ENCODE data around the gene TOR1B.
"Not testable (repeated sequence)": the region's sequence is repeated elsewhere in the genome, so short reads cannot be mapped to it uniquely, and the experiment has no call there.

The TOR1B gene

DNA sequence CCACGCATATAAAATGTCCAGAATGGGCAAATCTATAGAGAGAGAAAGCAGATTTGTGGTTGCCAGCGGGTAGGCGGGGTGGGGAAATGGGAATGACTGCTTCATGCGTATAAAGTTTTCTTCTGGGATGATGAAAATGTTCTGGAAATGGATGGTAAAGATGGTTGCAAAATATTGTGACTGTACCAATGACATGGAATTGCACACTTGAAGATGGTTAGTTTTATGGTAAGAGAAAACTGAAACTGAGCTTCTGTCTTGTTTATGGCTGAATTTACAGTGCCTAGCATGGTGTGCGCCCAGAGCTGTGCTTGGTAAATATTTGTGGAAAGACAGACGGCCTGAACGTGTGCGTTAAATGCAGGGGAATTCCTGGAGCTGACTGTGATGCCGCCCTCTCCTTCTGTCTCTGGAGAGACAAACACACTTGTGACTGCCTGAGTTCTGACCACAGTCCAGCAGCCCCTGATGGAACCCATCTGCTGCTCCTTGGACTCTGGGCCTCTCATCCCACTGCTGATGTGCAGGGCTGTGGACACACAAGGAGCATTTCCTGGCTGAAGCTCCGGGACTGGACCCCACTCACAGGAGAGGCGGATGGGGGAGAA, 41.6 kb upstream of the TOR1B start:
- H3K9ac ChIP-seq (ENCODE audit: low read length): no peak overlapping the region
- H3K9me2 ChIP-seq (replicated peaks; ENCODE audit: insufficient read depth, low read length): no peaks in the 10 kb centered on the region
- H4K20me1 ChIP-seq (ENCODE audit: low read depth, low read length): no peaks in the 10 kb centered on the region
- H3K79me2 ChIP-seq (ENCODE audit: insufficient read depth, low read length): no peaks in the 10 kb centered on the region
- H3K27me3 ChIP-seq (ENCODE audit: low read length): no peaks in the 10 kb centered on the region
- no peaks in the 10 kb centered on the region for H3K9me3 ChIP-seq (ENCODE audit: insufficient read depth, low read length)
- H3K4me2 ChIP-seq (ENCODE audit: low read depth, low read length, poor library complexity, severe bottlenecking): no peak overlapping the region
- H2AFZ ChIP-seq (ENCODE audit: low read depth, low read length, severe bottlenecking): no peak overlapping the region
- no peaks in the 10 kb centered on the region for H3F3A ChIP-seq (ENCODE audit: insufficient read depth)
- TF ChIP-seq, protein P1, sequence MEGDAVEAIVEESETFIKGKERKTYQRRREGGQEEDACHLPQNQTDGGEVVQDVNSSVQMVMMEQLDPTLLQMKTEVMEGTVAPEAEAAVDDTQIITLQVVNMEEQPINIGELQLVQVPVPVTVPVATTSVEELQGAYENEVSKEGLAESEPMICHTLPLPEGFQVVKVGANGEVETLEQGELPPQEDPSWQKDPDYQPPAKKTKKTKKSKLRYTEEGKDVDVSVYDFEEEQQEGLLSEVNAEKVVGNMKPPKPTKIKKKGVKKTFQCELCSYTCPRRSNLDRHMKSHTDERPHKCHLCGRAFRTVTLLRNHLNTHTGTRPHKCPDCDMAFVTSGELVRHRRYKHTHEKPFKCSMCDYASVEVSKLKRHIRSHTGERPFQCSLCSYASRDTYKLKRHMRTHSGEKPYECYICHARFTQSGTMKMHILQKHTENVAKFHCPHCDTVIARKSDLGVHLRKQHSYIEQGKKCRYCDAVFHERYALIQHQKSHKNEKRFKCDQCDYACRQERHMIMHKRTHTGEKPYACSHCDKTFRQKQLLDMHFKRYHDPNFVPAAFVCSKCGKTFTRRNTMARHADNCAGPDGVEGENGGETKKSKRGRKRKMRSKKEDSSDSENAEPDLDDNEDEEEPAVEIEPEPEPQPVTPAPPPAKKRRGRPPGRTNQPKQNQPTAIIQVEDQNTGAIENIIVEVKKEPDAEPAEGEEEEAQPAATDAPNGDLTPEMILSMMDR (IDR thresholded peaks at IDR 0.05; ENCODE audit: insufficient read depth, low read length, poor library complexity, severe bottlenecking): no peak
- TF ChIP-seq EZH2phosphoT487 (conservative IDR thresholded peaks at IDR 0.05; ENCODE audit: low read length): no peak
- no peaks in the 10 kb centered on the region for H3K36me3 ChIP-seq (ENCODE audit: low read length)
- no peak overlapping the region for H3K27ac ChIP-seq (ENCODE audit: low read depth, low read length)
- H3K4me3 ChIP-seq (ENCODE audit: insufficient read depth, low read length, poor library complexity, severe bottlenecking): no peak overlapping the region

DNA sequence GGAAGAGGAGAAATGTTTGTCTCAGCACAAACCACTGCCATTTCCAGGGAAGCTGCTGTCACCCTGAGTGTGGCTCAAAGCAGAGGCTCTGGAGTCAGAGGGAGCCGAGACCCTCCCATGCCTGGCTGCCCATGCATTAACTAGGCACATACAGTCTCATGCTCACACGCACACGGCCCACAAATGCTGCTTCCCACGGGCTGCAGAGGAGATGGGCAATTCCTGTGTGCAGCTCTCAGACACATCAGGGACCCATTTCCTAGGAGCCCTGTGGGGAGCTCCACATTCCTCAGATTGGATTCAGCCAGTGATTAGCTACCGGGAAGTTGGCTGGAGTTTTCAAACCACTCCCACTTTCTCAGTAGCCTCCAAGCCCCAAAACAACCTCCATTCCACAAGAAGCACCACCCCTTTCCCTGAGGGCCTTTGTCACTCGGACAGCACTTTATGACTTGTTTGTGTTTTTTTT, 41.0 kb upstream of the TOR1B start:
- H3K27ac ChIP-seq (ENCODE audit: low read depth, low read length): no peak overlapping the region
- no peaks in the 10 kb centered on the region for H3F3A ChIP-seq (ENCODE audit: insufficient read depth)
- H3K4me2 ChIP-seq (ENCODE audit: low read depth, low read length, poor library complexity, severe bottlenecking): no peak overlapping the region
- no peak for TF ChIP-seq EZH2phosphoT487 (conservative IDR thresholded peaks at IDR 0.05; ENCODE audit: low read length)
- TF ChIP-seq, protein P1 (IDR thresholded peaks at IDR 0.05; ENCODE audit: insufficient read depth, low read length, poor library complexity, severe bottlenecking): no peak
- H2AFZ ChIP-seq (ENCODE audit: low read depth, low read length, severe bottlenecking): no peak overlapping the region
- no peaks in the 10 kb centered on the region for H3K27me3 ChIP-seq (ENCODE audit: low read length)
- no peaks in the 10 kb centered on the region for H4K20me1 ChIP-seq (ENCODE audit: low read depth, low read length)
- no peaks in the 10 kb centered on the region for H3K36me3 ChIP-seq (ENCODE audit: low read length)
- no peaks in the 10 kb centered on the region for H3K79me2 ChIP-seq (ENCODE audit: insufficient read depth, low read length)
- no peaks in the 10 kb centered on the region for H3K9me2 ChIP-seq (replicated peaks; ENCODE audit: insufficient read depth, low read length)
- H3K4me3 ChIP-seq (ENCODE audit: insufficient read depth, low read length, poor library complexity, severe bottlenecking): no peak overlapping the region
- no peaks in the 10 kb centered on the region for H3K9me3 ChIP-seq (ENCODE audit: insufficient read depth, low read length)
- no peak overlapping the region for H3K9ac ChIP-seq (ENCODE audit: low read length)

DNA sequence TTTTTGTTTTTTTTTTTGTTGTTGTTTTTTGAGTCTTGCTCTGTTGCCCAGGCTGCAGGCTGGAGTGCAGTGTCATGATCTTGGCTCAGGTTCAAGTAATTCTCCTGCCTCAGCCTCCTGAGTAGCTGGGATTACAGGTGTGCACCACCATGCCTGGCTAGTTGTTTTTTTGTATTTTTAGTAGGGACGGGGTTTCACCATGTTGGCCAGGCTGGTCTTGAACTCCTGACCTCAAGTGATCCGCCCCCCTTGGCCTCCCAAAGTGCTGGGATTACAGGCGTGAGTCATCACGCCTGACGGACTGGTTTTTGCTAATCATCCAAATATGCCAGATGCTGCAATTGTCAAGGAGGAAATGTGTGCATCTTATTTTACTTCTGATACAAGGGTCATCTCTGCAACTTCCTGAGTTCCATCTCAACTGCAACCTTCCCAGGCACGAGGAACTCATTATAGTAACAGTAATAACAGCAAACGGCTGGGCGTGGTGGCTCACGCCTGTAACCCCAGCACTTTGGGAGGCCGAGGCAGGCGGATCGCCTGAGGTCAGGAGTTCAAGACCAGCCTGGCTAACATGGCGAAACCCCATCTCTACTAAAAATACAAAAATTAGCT, 40.5 kb upstream of the TOR1B start:
- H3K9me3 ChIP-seq (ENCODE audit: insufficient read depth, low read length); H3F3A ChIP-seq (ENCODE audit: insufficient read depth); H3K4me3 ChIP-seq (ENCODE audit: insufficient read depth, low read length, poor library complexity, severe bottlenecking); H3K9me2 ChIP-seq (replicated peaks; ENCODE audit: insufficient read depth, low read length); H3K79me2 ChIP-seq (ENCODE audit: insufficient read depth, low read length); H2AFZ ChIP-seq (ENCODE audit: low read depth, low read length, severe bottlenecking); H3K36me3 ChIP-seq (ENCODE audit: low read length); H3K27ac ChIP-seq (ENCODE audit: low read depth, low read length); H4K20me1 ChIP-seq (ENCODE audit: low read depth, low read length); H3K27me3 ChIP-seq (ENCODE audit: low read length); H3K4me2 ChIP-seq (ENCODE audit: low read depth, low read length, poor library complexity, severe bottlenecking); H3K9ac ChIP-seq (ENCODE audit: low read length): not testable (repeated sequence)
